HCT116 (cell line): ENCODE data around the gene PEX1. TPM values are rescaled to one million over a fixed set of nuclear protein-coding genes. Genes with fewer than 3 reads are reported as not detected.
"Not testable (repeated sequence)": the region's sequence is repeated elsewhere in the genome, so short reads cannot be mapped to it uniquely, and the experiment has no call there.

ENCODE experiments used
- ATAC-seq: fragments of 200-7000 bp; cut with Tn5 transposase; 2 replicates; pipeline ENCODE4 v1.9.1; 2020; ENCODE audit warnings: mild to moderate bottlenecking, moderate library complexity
- BruUV-seq: library from RNA; stranded (reverse); fragments of 400-500 nt; replicated peaks from 2 replicates; lab custom pipeline; 2021; lab: Mats Ljungman, UMichigan
- CTCF ChIA-PET: fragments of 300-600 bp; sonication (Branson Sonifier 250); formaldehyde crosslinking; loops from one replicate; lab custom pipeline; 2021; ENCODE audit warnings: antibody characterized with exemption; lab: Charles Lee
- POLR2A ChIA-PET: fragments of 300-600, 350-600 bp; sonication (Branson Sonifier 250); formaldehyde crosslinking; loops from one replicate; lab custom pipeline; 2021; ENCODE audit warnings: antibody characterized with exemption; lab: Charles Lee
- RAD21 ChIA-PET, 2 experiments: fragments of 300-600 bp; sonication (Branson Sonifier 250); formaldehyde crosslinking; loops; one replicate each; lab custom pipeline; 2023; ENCODE audit warnings: low total read pairs in 2 of 2; ENCODE audit not compliant: uncharacterized antibody in 2 of 2, unreplicated experiment in 2 of 2, low non-redundant PET in 1 of 2; lab: Charles Lee
- DNase-seq: peaks from one replicate; pipeline ENCODE4 v3.0.0-alpha.2; 2010; ENCODE audit warnings: low read depth, low spot score
- H2AFZ ChIP-seq: fragments of 200-600 bp; shearing (Covaris generic), sonication (generic); 2 replicates; pipeline ENCODE4 v1.6.1; 2017; ENCODE audit warnings: low read depth, mixed run types, mixed read lengths, antibody characterized with exemption, low read length; ENCODE audit not compliant: poor library complexity, severe bottlenecking
- H3K27ac ChIP-seq: 2 replicates; pipeline ENCODE4 v1.5.1; 2012; ENCODE audit warnings: low read depth, low read length
- H3K27me3 ChIP-seq: fragments of 200-600 bp; sonication (generic); 2 replicates; pipeline ENCODE4 v1.6.1; 2016; ENCODE audit warnings: mixed run types, low read length, mixed read lengths; ENCODE audit not compliant: insufficient read depth
- H3K36me3 ChIP-seq, 2 experiments: fragments of 200-500 bp in 1 of 2; fragments of 200-600 bp in 1 of 2; sonication (Bioruptor generic) in 1 of 2; sonication (generic) in 1 of 2; 2 replicates each; pipeline versions ENCODE4 v1.5.1 to v1.6.1; 2014 to 2016; ENCODE audit warnings: low read length in 2 of 2, inconsistent platforms in 1 of 2, mixed read lengths in 1 of 2, mixed run types in 1 of 2; ENCODE audit not compliant: insufficient read depth in 2 of 2, control insufficient read depth in 1 of 2
- H3K4me1 ChIP-seq, 2 experiments: fragments of 200-600 bp in 1 of 2; sonication (generic) in 1 of 2; 2 replicates each; pipeline versions ENCODE4 v1.5.1 to v1.6.1; 2012 to 2017; ENCODE audit warnings: low read length in 2 of 2, inconsistent platforms in 1 of 2, mild to moderate bottlenecking in 1 of 2, mixed read lengths in 1 of 2, mixed run types in 1 of 2, moderate library complexity in 1 of 2; ENCODE audit not compliant: insufficient read depth in 2 of 2, control insufficient read depth in 1 of 2
- H3K4me2 ChIP-seq: fragments of 200-600 bp; sonication (generic); 2 replicates; pipeline ENCODE4 v1.6.1; 2017; ENCODE audit warnings: mixed run types, low read length, mixed read lengths
- H3K4me3 ChIP-seq, 2 experiments: fragments of 200-600 bp in 1 of 2; sonication (generic) in 1 of 2; replicated peaks in 1 of 2; 2 replicates each; pipeline ENCODE4 v1.5.1; 2011 to 2016; ENCODE audit warnings: low read length in 2 of 2, control low read depth in 1 of 2, low read depth in 1 of 2, mild to moderate bottlenecking in 1 of 2, mixed read lengths in 1 of 2, mixed run types in 1 of 2
- H3K79me2 ChIP-seq: fragments of 200-600 bp; sonication (generic); 2 replicates; pipeline ENCODE4 v1.6.1; 2017; ENCODE audit warnings: mild to moderate bottlenecking, mixed run types, low read length, moderate library complexity, mixed read lengths; ENCODE audit not compliant: insufficient read depth
- H3K9ac ChIP-seq: fragments of 200-600 bp; sonication (generic); 2 replicates; pipeline ENCODE4 v1.6.1; 2016; ENCODE audit warnings: low read length, mixed read lengths
- H3K9me2 ChIP-seq: fragments of 200-600 bp; sonication (generic), shearing (Covaris generic); 2 replicates; pipeline ENCODE4 v1.6.1; 2017; ENCODE audit warnings: mixed run types, mild to moderate bottlenecking, moderate library complexity; ENCODE audit not compliant: insufficient read depth
- H3K9me3 ChIP-seq, 2 experiments: fragments of 200-500 bp in 1 of 2; fragments of 200-600 bp in 1 of 2; sonication (Bioruptor generic) in 1 of 2; sonication (generic) in 1 of 2; 2 replicates each; pipeline ENCODE4 v1.6.1; 2014 to 2017; ENCODE audit warnings: low read length in 2 of 2, mixed read lengths in 2 of 2, inconsistent platforms in 1 of 2, low read depth in 1 of 2, mild to moderate bottlenecking in 1 of 2, mixed run types in 1 of 2, moderate library complexity in 1 of 2; ENCODE audit not compliant: control insufficient read depth in 1 of 2, insufficient read depth in 1 of 2
- H4K20me1 ChIP-seq: fragments of 200-600 bp; sonication (generic), shearing (Covaris generic); 2 replicates; pipeline ENCODE4 v1.6.1; 2017; ENCODE audit warnings: mixed run types, mild to moderate bottlenecking, moderate library complexity; ENCODE audit not compliant: insufficient read depth
- CEBPB ChIP-seq: IDR thresholded peaks from 2 replicates; pipeline ENCODE4 v1.6.1; 2012; ENCODE audit warnings: low read depth
- EZH2 ChIP-seq: fragments of 200-600 bp; sonication (generic); IDR thresholded peaks from 2 replicates; pipeline ENCODE4 v1.6.1; 2017; ENCODE audit warnings: antibody characterized with exemption, mixed run types
- YY1 ChIP-seq: IDR thresholded peaks from 2 replicates; pipeline ENCODE4 v1.6.1; 2011; ENCODE audit warnings: low read length, low read depth, moderate library complexity, mild to moderate bottlenecking; ENCODE audit not compliant: insufficient replicate concordance; ENCODE audit errors: extremely low read depth
- ZNF274 ChIP-seq: fragments of 200-500 bp; sonication (Bioruptor generic); IDR thresholded peaks from 2 replicates; pipeline ENCODE4 v1.6.1; 2014; ENCODE audit warnings: mild to moderate bottlenecking, low read depth, low read length, inconsistent platforms
- intact Hi-C: fragments of 100-400 bp; cut with micrococcal nuclease; formaldehyde crosslinking; loops from 2 replicates; pipeline ENCODE4 v1.10.0; 2022
- total RNA-seq: library from RNA; stranded (reverse); gene quantifications from one replicate; pipeline ENCODE4 v1.2.1, GENCODE V29; 2021; ENCODE audit not compliant: unreplicated experiment
- TF ChIP-seq, protein P1 (sequence below): IDR thresholded peaks from 2 replicates; pipeline ENCODE4 v1.6.1; 2012
- TF ChIP-seq, protein P2 (sequence below): IDR thresholded peaks from 2 replicates; pipeline ENCODE4 v1.6.1; 2012; ENCODE audit warnings: low read depth
- TF ChIP-seq, protein P3 (sequence below): IDR thresholded peaks from 2 replicates; pipeline ENCODE4 v1.6.1; 2011; ENCODE audit warnings: mild to moderate bottlenecking, low read length, moderate library complexity; ENCODE audit not compliant: insufficient replicate concordance; ENCODE audit errors: extremely low read depth

Gene PEX1
- total RNA-seq, 1 experiment from 2014 or later, result 13.1 TPM

DNA sequence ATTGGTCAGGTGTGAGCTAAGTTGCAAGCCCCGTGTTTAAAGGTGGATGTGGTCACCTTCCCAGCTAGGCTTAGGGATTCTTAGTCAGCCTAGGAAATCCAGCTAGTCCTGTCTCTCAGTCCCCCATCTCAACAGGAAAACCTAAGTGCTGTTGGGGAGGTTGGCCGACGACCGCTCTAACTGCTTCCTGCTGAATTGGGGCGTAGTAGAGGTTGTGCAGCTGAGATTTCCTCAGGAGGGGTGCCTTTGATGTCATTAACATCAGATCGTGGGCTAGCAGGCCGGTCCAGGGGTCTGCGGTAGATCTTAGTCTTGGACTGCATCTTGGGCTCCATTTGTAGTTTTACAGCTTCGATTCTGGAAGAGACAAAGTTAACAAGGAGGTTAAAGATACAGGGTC lies 59.7 kb downstream of the PEX1 start:
- H3K9ac ChIP-seq, H3K79me2 ChIP-seq, H3K4me3 ChIP-seq, CTCF ChIA-PET, H3K9me2 ChIP-seq, H2AFZ ChIP-seq, ATAC-seq, BruUV-seq, H3K36me3 ChIP-seq, DNase-seq, intact Hi-C loops, H3K9me3 ChIP-seq, H3K4me2 ChIP-seq, H3K27me3 ChIP-seq, RAD21 ChIA-PET, H4K20me1 ChIP-seq, H3K27ac ChIP-seq, H3K4me1 ChIP-seq, POLR2A ChIA-PET: not testable (repeated sequence)

DNA sequence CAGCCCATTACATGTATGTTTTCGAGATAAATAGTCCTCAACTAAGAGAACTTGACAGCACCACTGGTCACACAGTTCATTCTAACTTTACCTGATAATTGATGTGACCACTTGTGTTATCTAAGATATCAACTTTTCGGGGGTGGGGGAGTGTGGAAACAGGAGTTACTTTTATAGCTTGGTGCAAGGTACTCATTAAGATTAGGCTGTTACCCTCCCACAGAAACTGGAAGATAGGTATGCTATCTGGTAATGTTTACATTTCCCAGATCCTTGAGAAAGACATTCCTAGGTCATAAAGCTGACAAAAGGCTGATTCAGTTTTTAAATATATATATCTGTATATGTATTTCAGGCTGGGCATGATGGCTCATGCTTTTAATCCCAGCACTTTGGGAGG lies 61.6 kb downstream of the PEX1 start:
- ATAC-seq, result no peak
- no peaks in the 10 kb centered on the region for H4K20me1 ChIP-seq
- no peak overlapping the region for H3K27ac ChIP-seq
- CTCF ChIA-PET, result no interaction called here
- H3K9me3 ChIP-seq, result no peaks in the 10 kb centered on the region
- no peak overlapping the region for H2AFZ ChIP-seq
- RAD21 ChIA-PET, result no interaction called here
- H3K27me3 ChIP-seq, result no peaks in the 10 kb centered on the region
- TF ChIP-seq EZH2 (no peak), ZNF274 (no peak)
- no peaks in the 10 kb centered on the region for H3K9me2 ChIP-seq
- BruUV-seq, result no TSS peak
- H3K4me1 ChIP-seq, result no peaks in the 10 kb centered on the region
- no peaks in the 10 kb centered on the region for H3K36me3 ChIP-seq
- POLR2A ChIA-PET, result no interaction called here
- no peak for DNase-seq
- intact Hi-C loops, result no loop called here
- no peaks in the 10 kb centered on the region for H3K79me2 ChIP-seq
- no peak overlapping the region for H3K9ac ChIP-seq
- H3K4me3 ChIP-seq, result no peak overlapping the region
- H3K4me2 ChIP-seq, result no peak overlapping the region

DNA sequence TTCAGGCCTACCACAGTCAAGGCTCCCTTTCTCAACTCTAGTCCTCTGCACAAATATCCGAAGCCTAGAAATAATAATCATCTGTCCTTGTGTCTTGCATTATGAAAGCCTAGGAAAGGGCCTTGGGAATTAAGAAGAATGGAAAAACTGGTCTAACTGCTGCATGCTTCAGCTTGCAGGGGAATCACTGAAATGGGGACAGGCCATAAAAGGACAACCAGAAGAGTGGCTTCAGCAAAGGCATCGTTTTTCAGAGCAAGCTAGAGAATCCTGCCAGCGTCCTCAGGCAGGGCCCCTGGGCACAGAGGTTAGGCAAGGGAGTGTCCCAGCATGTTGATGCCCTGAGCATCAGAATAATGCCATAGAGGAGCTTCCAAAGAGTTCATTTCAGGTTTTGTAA lies 63.8 kb downstream of the PEX1 start:
- Histone ChIP-seq H3K9me2 (no peaks in the 10 kb centered on the region), H3K4me2 (no peak overlapping the region), H3K27me3 (no peaks in the 10 kb centered on the region), H3K4me1 (no peaks in the 10 kb centered on the region), H3K36me3 (no peaks in the 10 kb centered on the region), H3K9ac (no peak overlapping the region), H3K27ac (no peak overlapping the region), H4K20me1 (no peaks in the 10 kb centered on the region), H2AFZ (no peak overlapping the region), H3K4me3 (no peak overlapping the region), H3K79me2 (no peaks in the 10 kb centered on the region), H3K9me3 (no peaks in the 10 kb centered on the region)
- ChIA-PET RAD21 (no interaction called here), CTCF (no interaction called here), POLR2A (no interaction called here)
- DNase-seq (no peak), ATAC-seq (no peak)
- no TSS peak for BruUV-seq
- intact Hi-C loops, result no loop called here
- TF ChIP-seq, protein P1, sequence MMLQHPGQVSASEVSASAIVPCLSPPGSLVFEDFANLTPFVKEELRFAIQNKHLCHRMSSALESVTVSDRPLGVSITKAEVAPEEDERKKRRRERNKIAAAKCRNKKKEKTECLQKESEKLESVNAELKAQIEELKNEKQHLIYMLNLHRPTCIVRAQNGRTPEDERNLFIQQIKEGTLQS, result no peak
- TF ChIP-seq, protein P2, sequence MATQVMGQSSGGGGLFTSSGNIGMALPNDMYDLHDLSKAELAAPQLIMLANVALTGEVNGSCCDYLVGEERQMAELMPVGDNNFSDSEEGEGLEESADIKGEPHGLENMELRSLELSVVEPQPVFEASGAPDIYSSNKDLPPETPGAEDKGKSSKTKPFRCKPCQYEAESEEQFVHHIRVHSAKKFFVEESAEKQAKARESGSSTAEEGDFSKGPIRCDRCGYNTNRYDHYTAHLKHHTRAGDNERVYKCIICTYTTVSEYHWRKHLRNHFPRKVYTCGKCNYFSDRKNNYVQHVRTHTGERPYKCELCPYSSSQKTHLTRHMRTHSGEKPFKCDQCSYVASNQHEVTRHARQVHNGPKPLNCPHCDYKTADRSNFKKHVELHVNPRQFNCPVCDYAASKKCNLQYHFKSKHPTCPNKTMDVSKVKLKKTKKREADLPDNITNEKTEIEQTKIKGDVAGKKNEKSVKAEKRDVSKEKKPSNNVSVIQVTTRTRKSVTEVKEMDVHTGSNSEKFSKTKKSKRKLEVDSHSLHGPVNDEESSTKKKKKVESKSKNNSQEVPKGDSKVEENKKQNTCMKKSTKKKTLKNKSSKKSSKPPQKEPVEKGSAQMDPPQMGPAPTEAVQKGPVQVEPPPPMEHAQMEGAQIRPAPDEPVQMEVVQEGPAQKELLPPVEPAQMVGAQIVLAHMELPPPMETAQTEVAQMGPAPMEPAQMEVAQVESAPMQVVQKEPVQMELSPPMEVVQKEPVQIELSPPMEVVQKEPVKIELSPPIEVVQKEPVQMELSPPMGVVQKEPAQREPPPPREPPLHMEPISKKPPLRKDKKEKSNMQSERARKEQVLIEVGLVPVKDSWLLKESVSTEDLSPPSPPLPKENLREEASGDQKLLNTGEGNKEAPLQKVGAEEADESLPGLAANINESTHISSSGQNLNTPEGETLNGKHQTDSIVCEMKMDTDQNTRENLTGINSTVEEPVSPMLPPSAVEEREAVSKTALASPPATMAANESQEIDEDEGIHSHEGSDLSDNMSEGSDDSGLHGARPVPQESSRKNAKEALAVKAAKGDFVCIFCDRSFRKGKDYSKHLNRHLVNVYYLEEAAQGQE, result no peak
- TF ChIP-seq, protein P3, sequence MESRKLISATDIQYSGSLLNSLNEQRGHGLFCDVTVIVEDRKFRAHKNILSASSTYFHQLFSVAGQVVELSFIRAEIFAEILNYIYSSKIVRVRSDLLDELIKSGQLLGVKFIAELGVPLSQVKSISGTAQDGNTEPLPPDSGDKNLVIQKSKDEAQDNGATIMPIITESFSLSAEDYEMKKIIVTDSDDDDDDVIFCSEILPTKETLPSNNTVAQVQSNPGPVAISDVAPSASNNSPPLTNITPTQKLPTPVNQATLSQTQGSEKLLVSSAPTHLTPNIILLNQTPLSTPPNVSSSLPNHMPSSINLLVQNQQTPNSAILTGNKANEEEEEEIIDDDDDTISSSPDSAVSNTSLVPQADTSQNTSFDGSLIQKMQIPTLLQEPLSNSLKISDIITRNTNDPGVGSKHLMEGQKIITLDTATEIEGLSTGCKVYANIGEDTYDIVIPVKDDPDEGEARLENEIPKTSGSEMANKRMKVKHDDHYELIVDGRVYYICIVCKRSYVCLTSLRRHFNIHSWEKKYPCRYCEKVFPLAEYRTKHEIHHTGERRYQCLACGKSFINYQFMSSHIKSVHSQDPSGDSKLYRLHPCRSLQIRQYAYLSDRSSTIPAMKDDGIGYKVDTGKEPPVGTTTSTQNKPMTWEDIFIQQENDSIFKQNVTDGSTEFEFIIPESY, result no peak
- TF ChIP-seq YY1, result no peak
- TF ChIP-seq ZNF274, result no peak
- no peak for TF ChIP-seq CEBPB
